Measurements from ENCODE around the gene WDR31. TPM values are rescaled to one million over a fixed set of nuclear protein-coding genes. Genes with fewer than 3 reads are reported as not detected.
"Not testable (repeated sequence)": the region's sequence is repeated elsewhere in the genome, so short reads cannot be mapped to it uniquely, and the experiment has no call there.

Gene WDR31
- 1 to 10 TPM; 6.2 to 8.5 (median 7.3) TPM for polyA plus RNA-seq (ENCODE audit: insufficient read length in 4 of 4)

DNA sequence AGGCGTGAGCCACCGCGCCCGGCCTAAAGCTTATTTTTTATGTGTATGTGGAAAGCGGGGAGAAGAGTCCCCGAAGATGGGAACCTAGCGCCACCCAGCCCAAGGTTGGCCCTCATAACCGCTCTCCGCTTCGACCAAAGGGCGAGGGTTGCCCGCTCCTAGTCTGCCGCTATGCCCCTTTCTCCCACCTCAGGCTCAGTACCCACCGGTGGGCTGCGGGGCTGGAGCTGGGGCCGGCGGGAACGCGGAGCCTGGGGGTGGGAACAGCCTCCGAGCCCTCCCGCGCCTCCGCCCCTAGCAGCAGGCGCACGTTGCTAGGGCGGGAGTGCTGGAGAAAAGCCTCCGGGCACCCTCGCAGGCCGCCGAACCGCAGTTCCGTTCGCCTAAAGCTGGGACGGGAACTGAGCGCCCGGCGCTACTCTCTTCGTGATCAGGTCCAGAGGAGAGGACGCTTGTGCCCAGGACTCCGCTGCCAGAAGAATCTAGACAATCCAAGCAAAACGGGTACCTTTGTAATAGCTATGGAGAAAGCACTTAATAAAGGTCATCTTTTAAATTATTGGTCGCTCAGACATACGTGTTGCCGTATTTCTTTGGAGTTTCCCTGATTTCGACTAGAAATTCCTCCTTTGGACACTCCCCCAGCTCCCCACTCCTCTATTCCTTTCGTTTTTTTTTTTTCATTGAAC, at the start of gene WDR31:
WDR31 (minus strand) TSS at position 265 of the 689 bp plus-strand sequence. CDS start 8,253 bp downstream, outside the sequence.
- DNase-seq (ENCODE audit: low read depth in 4 of 4, low spot score in 2 of 4), result peak; percentile 76 to 85 (median 82)

DNA sequence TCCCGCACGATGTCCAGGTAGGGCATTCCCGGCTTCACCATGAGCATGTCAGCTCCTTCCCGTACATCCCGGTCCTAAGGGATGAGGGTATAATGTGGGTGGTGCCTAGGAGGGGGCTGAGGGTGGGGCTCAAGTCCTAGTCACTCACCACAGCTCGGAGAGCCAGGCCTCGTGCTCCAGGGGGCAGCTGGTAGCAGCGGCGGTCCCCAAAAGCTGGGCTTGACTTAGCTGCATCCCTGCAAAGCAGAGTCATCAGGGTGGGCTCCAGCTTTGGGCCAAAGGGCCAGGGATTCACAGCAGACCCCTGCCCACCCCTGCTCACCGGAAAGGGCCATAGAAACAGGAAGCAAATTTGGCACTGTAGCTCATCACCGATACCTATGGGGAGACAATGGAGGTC, 49.4 kb upstream of the WDR31 start:
- no peak for DNase-seq (ENCODE audit: low read depth in 4 of 4, low spot score in 2 of 4)

DNA sequence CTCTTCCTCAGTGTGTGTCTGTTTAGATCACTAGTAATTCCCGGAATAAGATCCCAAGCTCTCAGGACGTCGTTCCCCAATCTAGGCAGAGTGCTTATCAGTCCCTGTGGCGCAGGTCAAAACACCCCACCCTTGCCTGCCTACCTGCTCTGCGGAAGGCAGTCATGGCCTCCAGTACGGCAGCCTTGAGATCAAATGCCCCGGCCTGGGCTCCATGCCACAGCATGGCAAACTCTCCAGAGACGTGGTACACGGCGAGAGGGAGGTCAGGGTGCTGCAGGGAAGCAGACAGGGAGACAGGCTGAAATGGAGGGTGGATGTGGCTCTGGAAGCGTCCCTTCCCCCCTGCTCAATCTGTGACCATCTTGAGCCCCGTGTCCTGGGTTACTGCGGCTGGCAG, 48.8 kb upstream of the WDR31 start:
- DNase-seq (ENCODE audit: low read depth in 4 of 4, low spot score in 2 of 4), result no peak

DNA sequence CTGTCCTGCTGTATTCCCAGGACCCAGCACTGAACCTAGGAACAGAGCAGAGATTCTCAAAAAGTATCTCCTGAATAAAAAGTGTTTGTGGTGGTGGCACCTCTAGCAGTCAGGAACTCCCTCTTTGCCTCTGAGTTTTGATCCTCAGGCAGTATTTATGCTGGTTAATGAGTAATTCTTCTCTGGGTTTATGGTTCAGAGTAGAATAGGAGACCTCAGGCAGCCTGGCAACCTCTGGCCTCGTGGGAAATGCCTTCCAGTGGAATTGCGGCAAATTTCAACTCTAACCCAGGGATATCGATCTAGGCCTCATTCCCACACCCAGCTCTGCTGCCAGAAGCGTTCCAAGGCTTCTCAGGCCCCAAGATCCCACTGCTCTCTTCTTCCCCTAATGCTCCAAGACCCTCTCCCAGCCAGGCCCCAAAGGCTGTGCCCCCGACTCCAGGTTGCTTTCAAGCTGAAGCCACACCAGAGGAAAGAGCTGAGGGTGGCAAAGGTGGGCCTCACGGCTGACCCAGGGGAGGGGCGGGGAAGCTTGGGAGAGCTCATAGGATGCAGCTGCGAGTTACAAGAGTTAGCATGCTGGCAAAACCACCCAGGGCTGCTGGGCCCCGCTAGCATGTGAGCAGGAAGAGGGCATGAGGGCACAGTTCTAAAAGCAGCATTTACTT, 47.6 kb upstream of the WDR31 start:
- DNase-seq (ENCODE audit: low read depth in 4 of 4, low spot score in 2 of 4), result no peak

DNA sequence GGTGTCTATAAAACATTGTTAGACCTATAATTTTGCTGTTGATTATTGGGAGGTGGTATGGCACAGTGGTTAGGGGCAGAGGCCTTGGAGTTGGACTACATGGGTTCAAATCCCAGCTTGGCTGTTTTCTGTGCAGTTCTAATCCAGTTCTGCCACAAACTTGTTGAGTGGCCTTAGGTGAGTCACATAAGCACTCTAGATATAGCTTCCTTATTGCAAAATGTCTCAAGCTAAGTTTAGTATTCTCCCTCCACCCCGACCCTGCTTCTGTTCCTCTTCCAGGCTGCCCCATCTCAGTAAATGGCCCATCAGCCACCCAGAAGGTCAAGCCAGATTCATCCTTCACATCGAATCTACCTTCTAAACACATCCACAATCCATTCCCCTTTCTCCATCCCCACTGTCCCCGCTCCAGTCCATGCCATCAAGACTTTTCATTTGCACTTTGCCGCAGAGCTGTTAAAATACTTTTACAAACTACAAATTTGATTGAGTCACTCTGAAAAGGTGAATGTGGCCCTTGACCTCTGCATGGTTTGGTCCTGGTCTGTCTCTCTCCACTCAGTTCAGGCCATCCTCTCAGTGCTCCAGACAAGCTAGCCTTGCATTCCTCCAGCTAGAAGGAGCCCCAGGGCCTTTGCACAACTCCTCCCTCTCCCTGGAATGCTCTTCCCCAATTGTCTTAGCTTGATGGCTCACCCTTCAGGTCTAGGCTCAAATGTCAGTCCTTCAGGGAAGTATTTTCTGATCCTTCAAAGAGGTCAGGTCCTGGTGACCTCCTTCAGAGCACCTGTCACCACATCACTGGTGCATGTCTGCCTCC, 46.7 kb upstream of the WDR31 start:
- no peak for DNase-seq (ENCODE audit: low read depth in 4 of 4, low spot score in 2 of 4)

DNA sequence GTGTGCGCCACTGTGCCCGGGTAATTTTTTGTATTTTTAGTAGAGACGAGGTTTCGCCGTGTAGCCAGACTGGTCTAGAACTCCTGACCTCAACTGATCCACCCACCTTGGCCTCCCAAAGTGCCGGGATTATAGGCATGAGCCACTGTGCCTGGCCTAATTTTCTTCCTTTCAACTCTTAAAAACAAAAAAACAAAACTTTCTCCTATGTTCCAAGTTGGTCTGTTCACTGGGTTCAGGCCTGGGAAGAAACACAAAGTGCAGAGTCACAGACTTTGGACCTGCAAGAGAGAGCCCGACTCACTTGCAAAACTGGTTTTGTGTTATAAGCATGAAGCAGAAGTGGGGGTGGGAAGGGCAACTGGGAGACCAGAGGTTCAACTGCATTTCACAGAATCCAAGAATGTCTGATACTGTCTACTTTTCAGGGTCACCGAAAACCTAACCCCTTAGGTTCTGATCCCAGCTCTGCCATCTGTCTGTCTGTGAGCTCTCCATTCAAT, 41.9 kb upstream of the WDR31 start:
- peak in 1 of 4 donors; percentile 55 for DNase-seq (ENCODE audit: low read depth in 4 of 4, low spot score in 2 of 4)

DNA sequence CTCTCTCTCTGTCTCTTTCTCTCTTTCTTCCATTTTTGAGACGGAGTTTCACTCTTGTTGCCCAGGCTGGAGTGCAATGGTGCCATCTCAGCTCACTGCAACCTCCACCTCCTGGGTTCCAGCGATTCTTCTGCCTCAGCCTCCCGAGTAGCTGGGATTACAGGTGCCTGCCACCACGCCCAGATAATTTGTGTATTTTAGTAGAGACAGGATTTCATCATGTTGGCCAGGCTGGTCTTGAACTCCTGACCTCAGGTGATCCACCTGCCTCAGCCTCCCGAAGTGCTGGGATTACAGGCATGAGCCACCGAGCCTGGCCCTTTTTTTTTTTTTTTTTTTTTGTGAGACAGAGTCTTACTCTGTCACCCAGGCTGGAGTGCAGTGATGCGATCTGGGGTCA, 41.4 kb upstream of the WDR31 start:
- DNase-seq (ENCODE audit: low read depth in 4 of 4, low spot score in 2 of 4), result not testable (repeated sequence)

DNA sequence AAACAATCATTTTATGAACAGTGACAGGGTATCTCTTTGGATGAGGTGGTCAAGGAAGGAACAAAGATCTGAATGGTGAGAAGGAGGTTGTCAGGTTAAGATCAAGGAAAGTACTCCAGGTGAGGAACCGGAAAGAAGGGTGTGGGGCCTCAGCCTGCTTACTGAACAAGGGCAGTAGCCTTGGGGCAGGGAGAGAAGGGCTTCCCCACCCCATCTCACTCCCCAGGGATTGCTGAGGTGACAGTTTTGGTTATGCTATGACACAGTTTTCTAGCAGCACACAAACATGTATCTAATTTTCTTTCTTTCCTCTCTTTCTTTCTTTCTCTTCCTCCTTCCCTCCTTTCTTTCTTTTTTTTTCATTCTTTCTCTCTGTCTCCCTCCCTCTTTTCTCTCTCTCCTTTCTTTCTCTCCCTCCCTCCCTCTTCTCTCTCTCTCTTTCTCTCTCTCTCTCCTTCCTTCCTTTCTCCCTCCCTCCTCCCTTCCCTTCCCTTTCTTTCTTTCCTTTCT, 40.8 kb upstream of the WDR31 start:
- no peak for DNase-seq (ENCODE audit: low read depth in 4 of 4, low spot score in 2 of 4)

DNA sequence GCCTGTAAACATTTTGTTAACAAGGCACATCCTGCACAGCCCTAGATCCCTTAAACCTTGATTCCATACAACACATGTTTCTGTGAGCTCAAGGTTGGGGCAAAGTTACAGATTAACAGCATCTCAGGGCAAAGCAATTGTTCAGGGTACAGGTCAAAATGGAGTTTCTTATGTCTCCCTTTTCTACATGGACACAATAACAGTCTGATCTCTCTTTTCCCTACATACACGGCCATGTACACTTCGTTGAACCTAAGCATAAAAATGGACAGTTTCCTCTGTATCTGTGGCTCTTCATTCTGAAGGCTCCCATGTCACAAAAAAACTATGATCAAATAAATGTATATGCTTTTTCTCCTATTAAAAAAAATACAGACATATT, 39.7 kb upstream of the WDR31 start:
- not testable (repeated sequence) for DNase-seq (ENCODE audit: low read depth in 4 of 4, low spot score in 2 of 4)

DNA sequence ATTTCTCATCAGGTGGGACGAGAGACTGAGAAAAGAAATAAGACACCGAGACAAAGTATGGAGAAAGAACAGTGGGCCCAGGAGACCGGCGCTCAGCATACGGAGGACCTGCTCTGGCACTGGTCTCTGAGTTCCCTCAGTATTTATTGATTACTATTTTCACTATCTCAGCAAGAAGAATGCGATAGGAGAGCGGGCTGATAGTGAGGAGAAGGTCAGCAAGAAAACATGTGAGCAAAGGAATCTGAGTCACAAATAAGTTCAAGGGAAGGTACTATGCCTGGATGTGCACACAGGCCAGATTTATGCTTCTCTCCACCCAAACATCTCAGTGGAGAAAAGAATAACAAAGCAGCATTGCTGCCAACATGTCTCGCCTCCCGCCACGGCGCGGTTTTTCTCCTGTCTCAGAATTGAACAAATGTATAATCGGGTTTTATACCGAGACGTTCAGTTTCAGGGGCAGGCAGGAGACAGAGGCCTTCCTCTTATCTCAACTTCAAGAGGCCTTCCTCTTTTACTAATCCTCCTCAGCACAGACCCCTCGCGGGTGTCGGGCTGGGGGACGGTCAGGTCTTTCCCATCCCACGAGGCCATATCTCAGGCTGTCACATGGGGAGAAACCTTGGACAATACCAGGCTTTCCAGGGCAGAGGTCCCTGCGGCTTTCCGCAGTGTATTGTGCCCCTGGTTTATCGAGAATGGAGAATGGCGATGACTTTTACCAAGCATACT, 39.2 kb upstream of the WDR31 start:
- DNase-seq (ENCODE audit: low read depth in 4 of 4, low spot score in 2 of 4), result not testable (repeated sequence)

DNA sequence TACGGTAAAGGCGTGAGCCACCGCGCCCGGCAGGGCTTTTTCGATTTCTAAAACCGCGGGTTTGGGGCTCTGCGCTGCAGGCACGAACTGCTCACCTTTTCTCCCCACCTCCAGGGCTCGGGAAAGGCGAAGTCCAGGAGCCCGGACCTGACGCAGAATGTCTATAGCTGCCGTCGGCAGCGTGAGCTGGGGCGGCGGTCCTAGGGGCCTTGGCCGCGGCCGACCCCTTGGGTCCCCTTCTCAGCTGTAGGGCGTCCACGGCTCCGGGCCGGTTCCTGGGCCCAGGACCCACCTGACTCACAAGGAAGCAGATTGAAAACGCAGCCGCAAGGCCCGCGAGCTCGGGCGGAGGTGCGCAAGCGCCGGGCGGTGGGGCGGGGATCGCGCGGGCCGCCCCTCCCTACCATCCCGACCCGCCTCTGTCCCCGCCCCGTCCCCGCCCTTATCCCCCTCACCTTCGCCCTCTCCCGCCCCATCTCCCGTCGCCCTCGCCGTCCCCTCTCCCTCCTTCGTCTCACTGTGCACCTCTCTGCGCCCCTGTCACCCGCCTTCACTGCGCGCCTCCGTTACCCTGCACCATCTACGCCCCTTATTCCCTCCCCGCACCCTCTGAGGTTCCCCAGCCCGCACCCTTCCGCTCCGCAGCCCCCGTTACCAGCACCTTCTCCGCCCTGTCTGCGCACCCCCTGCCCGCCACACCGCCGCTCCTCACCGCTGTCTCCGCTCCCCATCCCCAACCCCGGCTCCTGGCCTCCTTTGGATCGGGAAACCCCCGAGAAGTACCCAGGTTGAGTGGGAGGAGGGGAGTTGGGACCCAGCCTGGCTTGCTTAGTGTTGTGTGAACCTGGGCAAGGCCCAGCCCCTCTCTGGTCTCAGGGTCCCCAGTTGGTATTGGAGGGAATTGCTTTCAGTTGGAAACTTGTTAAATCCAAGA, 36.8 kb upstream of the WDR31 start, which contains the start of gene HDHD3:
HDHD3 (minus strand) TSS at position 353 of the 934 bp plus-strand sequence. CDS start 2,632 bp downstream, outside the sequence.
- peak; percentile 41 to 73 (median 64) for DNase-seq (ENCODE audit: low read depth in 4 of 4, low spot score in 2 of 4)

DNA sequence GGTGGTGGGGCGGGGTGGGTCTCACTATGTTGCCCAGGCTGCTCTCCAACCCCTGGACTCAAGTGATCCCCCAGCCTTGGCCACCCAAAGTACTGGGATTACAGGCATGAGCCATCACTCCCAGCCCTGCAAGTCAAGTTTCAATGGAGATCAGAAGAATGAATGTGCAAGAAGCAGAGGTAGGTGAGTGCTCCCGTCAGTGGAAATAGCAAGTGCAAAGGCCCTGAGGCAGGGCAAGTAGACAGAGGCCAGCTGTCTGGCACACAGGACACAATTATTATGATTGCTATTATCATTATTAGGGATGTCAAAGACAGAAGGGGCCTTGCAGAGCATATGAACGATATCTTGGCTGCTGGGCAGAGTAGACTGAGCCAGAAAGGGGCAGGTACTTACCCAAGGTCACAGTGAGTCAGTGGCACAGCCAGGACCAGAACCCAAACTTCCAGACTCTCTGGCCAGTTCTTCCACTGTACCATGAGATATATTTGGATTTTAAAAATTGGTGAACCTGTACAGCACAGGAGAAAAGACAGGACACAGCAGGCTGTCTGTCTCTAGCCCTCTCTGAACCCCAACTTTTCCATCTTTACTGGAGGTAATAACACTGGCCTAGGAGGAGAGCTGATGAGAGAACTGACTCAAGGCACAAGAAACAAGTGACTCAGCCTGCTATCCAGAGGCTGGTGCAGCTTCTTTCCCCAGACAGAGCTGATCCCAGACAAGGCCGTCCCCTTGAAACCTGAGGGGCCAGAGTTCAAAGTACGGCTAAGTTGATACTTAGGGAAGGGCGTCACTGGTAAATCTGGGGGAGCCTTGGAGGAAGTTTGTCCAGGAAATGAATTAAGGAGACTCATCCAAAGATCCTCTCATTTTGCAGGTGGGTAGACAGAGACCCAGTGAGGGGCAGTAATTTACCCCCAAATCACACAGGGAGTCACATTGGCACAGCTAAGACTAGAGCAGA, 35.3 kb upstream of the WDR31 start:
- DNase-seq (ENCODE audit: low read depth in 4 of 4, low spot score in 2 of 4), result no peak

DNA sequence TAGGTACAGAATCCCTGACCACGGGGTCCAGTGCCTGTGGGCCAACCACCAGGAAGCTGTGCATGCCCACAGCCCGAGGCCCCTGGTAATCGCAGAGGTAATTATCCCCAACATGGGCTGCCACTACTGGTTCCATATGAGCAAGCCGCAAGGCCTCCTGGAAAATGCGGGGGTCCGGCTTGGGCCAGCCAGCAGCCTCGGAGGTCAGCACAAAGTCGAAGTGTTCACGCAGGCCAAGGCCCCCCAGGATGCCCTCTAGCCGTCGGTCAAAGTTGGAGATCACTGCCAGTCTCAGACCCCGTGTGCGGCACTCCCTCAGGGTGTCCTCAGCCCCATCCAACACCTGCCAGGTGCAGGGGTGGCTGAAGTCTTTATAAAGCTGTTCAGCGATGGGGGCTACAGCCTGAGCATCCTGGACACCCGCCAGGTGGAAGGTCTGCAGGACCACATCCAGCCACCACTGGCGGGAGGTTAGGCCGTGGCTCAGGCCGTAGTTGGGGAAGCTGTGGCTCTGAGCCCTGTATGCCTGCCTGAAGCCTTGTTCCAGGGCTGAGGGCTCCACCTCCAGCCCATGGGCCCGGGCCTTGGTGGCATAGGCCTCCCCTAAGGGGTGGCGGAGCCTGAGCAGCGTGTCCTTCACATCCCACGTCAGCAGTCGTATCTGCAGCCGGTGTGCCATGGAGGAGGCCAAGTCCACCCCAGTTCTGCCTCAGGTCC, 33.8 kb upstream of the WDR31 start:
- DNase-seq (ENCODE audit: low read depth in 4 of 4, low spot score in 2 of 4), result no peak

DNA sequence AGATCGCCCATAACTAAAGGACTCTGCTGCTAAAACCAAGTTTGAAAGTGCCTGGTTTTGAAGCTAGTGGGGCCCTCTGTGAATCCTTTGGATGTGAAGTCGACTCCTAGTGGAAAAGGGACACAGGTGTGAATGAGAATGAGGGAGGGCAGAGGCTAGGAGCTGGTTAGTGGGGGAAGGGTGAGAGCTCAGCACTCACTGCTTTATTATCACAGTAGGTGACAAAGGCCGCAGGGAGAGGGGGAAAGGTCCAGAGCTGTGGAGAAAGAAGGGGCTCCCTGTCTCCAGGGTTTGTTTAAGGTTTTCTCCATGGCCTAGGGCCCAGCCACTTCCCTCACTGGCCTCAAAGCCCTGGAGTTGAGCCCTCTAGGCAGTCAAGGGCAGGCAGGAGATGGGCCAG, 33.2 kb upstream of the WDR31 start:
- no peak for DNase-seq (ENCODE audit: low read depth in 4 of 4, low spot score in 2 of 4)

DNA sequence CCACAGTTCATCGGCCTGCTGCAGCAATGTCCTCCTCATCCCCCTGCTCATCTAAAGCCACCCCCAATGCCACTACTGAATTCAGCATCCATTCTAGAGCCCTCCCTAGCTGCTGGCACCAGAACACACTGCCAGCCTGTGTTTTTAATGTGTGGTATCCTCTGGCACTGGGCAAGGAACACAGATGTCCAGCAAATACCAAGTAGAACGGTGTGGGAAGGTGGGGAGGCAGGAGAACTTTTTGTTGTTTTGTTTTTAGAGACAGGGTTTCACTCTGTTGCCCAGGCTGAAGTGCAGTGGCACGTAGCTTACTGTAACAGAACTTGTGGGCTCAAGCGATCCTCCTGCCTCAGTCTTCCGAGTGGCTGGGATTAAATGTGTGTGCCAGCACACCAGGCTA, 32.0 kb upstream of the WDR31 start:
- DNase-seq (ENCODE audit: low read depth in 4 of 4, low spot score in 2 of 4), result no peak

DNA sequence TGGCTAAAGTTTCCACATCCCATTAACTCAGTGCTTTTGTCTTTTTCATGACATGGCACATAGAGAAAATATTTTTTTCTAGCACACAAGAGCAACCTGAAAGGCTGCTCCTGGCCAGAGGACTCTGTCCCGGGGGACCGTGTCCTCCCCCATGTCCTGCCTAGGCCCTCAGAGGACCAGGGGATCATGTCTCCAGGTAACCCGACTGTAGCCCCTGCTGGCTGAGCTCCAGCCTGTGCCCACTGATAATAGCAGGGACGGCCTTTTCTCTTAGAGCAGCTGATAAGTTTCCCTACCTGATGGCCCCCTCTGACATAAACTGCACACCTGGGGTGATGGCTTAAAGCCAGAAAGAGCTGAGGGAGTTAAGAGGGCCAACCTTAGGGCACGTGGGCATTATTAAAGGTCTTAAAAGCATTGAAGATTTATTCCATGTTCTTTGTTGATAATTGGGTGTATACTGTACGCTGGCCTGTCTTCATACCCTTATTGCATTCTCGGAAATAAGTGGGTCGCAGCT, 30.8 kb upstream of the WDR31 start:
- DNase-seq (ENCODE audit: low read depth in 4 of 4, low spot score in 2 of 4), result no peak

DNA sequence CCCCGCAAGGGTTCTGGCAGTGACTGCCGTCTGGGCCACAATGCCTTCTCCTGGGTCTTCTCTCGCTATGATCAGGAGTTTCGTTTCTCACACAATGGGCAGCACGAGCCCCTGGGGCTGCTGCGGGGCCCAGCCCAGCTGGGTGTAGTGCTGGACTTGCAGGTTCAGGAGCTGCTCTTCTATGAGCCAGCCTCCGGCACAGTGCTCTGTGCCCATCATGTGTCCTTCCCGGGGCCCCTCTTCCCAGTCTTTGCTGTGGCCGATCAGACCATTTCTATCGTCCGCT, 29.7 kb upstream of the WDR31 start:
- DNase-seq (ENCODE audit: low read depth in 4 of 4, low spot score in 2 of 4), result no peak

Data from left renal cortex interstitium (tissue), 4 donors.